H1 (cell line): ENCODE data around the gene CAPN7. TPM values are rescaled to one million over a fixed set of nuclear protein-coding genes. Genes with fewer than 3 reads are reported as not detected.

Source experiments
- CHD2 ChIP-seq: IDR thresholded peaks from 2 replicates; pipeline ENCODE4 v1.6.1; 2012; ENCODE audit warnings: low read length, improper control_type of control experiment
- TCF12 ChIP-seq: IDR thresholded peaks from 2 replicates; pipeline ENCODE4 v1.6.1; 2011; ENCODE audit warnings: low read depth, mild to moderate bottlenecking, low read length
- ZNF274 ChIP-seq: IDR thresholded peaks from 2 replicates; pipeline ENCODE4 v1.7.0; 2012; ENCODE audit warnings: low read length, borderline replicate concordance; ENCODE audit errors: extremely low read depth
- polyA plus RNA-seq, 7 experiments: library from polyadenylated mRNA; depleted of rRNA in 3 of 7; stranded (reverse) in 5 of 7; unstranded in 2 of 7; fragments of >200 nt in 5 of 7; fragments of 200-250 nt in 2 of 7; gene quantifications; 1 replicate in 5 of 7; 2 replicates in 1 of 7; 4 replicates in 1 of 7; pipeline versions ENCODE4 v1.2.1 to v1.2.3, GENCODE V29; 2011 to 2013; ENCODE audit warnings: missing spikeins in 2 of 7, mixed read lengths in 2 of 7
- total RNA-seq: library from RNA; stranded (reverse); fragmentation: NEBNext Ultra II Directional; extraction: Animal tissue kit (Norgen Biotek cat#: 25700); gene quantifications from 2 replicates; pipeline ENCODE4 v1.2.1, GENCODE V29; 2021
- TF ChIP-seq, protein P1 (sequence below), 3 experiments: IDR thresholded peaks; 1 replicate in 2 of 3; 2 replicates in 1 of 3; pipeline versions ENCODE4 v1.5.1 to v1.6.1; 2011; ENCODE audit warnings: low read length in 3 of 3, mild to moderate bottlenecking in 3 of 3, inconsistent platforms in 2 of 3, low read depth in 1 of 3, moderate library complexity in 1 of 3; ENCODE audit not compliant: insufficient read depth in 1 of 3; ENCODE audit errors: control extremely low read depth in 1 of 3

The CAPN7 gene
- total and polyA plus RNA-seq, 2 of the 8 experiments (the other 6 are each of a cell fraction or from before 2014, with no cell fraction given), result 5.3 to 13.2 TPM

DNA sequence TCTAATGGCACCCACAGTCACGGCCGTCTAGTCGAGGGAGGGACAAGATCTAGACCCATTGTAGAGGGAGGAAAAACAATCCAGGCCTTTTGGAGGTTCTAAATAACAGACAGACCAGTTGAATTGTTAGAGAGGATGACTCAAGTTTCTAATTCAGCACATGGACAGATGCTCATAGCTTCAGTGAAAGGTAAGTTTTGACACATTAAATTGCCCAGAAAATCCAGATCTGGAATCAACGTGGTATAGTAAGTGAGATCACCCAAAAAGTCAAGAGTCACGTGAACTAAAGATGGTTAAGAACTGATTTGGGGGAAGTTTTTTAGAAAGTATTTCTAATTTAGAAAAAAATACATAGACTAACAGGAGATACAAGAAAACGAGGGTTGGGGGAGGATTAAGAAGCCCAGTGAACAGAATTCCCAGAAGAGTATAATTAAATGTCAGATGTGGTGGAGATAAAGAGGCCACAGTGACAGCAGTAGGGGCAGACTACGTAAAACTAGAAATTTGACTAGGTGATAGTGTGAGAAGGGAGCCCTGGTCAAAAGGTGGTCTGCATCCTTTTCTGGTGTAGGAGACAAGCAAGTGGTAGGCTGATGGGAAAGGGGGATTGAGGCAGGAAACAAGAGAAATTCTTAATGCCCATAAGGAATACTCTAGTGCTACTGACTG is 47.1 kb downstream of the CAPN7 start (continued):
- TF ChIP-seq, protein P1, sequence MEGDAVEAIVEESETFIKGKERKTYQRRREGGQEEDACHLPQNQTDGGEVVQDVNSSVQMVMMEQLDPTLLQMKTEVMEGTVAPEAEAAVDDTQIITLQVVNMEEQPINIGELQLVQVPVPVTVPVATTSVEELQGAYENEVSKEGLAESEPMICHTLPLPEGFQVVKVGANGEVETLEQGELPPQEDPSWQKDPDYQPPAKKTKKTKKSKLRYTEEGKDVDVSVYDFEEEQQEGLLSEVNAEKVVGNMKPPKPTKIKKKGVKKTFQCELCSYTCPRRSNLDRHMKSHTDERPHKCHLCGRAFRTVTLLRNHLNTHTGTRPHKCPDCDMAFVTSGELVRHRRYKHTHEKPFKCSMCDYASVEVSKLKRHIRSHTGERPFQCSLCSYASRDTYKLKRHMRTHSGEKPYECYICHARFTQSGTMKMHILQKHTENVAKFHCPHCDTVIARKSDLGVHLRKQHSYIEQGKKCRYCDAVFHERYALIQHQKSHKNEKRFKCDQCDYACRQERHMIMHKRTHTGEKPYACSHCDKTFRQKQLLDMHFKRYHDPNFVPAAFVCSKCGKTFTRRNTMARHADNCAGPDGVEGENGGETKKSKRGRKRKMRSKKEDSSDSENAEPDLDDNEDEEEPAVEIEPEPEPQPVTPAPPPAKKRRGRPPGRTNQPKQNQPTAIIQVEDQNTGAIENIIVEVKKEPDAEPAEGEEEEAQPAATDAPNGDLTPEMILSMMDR (IDR thresholded peaks at IDR 0.05; ENCODE audit: control extremely low read depth in 1 of 3, insufficient read depth in 1 of 3, low read depth in 1 of 3, low read length in 3 of 3), result no peak
- no peak for TF ChIP-seq TCF12
- no peak for TF ChIP-seq ZNF274
- no peak for TF ChIP-seq CHD2
